CMK (cell line): ENCODE measurements around the gene ASAH2.
"Not testable (repeated sequence)": the region's sequence is repeated elsewhere in the genome, so short reads cannot be mapped to it uniquely, and the experiment has no call there.

Source experiments
- DNase-seq: peaks from one replicate; pipeline ENCODE4 v3.0.0-alpha.2; 2010; ENCODE audit warnings: low read depth

ASAH2 gene

DNA sequence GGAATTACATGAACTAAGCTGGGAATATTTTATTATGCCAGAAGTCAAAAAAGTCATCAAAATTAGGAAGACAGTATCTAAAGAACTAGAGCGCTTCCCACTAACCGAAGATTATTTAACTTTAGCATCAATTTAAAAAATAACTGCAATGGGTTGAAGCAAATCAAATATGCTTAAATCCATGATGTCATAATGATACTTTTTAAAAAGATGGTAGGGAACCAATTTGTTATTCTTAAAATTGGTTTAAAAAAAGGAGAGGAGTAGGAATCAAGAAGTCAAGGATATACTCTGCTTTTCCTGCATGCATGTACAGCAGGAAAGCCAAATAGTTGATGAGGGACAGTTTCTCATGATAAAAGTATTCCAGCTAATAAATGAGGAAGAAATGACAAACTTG lies 3.2 kb upstream of the ASAH2 start:
- DNase-seq = no peak

DNA sequence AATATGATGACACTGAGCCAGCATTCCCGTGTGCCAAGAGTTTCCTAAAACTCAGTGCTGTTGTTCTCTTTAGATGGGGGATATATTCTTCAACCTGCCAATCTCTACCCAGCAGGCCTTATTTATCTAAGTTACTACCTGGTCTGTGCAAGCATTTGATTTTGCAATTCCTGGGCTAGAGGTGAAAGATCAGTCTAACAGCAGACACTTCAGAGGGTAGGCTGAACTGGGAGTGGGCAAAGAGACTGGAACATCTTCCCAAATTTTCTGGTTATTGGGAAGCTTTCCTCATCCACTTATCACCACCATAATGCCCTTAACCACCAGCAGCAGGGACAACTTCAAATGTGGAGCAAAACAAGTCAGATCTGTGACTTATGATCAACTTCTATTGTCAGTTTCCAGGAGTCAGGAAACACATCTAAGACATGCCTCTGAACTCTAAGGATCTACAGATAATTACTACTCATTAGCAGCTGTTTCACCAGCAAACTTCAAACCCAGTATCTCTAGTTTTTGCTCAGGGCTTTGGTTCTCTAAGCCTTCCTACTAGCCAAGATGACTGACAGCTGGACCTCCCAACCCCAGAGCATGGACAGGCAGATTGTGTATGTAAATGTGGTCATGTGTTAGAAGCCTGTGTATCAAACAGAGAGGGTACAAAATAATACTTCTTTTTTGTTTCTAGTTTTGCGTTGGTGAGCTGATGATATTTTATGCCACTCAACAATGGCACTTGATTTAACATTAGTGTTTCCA lies 1.0 kb downstream of the ASAH2 start:
- DNase-seq = no peak

DNA sequence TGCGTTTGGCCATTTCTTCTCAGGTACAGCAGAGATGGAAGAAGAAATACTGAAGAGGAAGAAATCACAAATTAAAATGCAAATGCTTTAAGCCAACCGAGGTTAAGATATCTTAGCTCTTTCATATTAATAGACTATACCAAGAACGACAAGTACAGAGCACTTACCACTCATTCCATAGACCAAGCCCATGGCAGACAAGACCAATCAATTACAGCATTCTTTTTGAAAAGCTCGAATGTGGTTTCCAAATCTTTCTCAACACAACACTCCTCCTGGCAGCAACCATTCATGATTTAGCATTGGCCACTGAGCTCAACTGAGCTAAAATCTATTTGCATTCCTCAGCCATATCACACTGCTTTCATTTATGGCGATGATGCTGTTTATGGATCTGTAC lies 2.7 kb downstream of the ASAH2 start:
- DNase-seq = no peak

DNA sequence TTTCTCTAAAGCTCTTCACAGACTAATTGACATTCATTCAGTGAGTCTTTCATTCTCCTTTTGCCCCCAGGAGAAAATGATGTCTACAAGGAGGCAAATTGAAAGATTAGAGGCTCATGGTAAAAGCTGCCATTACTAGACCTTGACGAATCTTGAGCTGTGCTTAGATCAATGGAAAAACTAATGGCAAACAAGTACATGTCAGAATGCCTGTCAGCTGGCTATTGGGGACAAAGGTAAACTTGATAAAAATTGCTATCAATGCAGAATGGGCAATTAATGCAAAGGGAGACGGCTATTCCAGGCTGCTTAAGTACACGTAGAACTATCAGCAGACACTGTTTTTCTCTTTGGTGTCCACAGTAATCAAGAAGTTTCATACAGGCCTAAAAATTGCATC lies 3.3 kb downstream of the ASAH2 start:
- no peak for DNase-seq

DNA sequence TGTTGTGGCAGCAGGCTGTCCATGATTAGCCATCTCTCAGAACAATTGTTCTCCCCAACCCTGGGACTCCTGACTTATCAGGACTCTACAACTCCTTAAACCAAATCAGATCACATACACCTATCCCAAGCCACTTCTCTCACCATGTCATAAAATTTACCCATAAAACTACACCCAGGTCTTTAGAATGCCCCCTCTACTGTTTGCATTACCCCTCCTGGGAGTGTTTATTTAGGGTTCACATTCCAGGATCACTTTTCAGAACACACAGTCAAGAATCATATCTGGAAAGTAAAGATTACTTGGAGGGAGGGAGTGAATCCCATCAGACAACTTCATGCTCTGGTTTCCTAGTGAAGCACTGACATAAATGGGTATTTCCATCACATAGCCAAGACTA lies 7.1 kb downstream of the ASAH2 start:
- no peak for DNase-seq

DNA sequence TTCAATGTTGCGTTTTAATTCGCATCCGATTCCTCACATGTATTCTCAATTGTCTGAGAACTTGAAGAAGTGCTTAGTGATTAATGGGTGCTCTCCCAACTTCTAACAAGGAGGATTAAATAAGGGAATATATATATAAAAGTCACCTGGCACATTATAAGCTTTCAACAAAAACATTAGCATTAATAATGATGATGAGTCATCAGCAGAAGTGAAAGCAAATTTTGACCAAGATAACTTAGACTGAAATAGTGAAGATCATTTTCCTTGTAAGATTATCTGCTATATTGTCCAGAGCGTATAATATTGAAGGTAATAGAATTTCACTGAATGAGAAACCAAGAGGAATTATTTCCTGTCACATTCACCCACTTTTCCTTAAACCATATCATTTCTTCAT lies 8.5 kb downstream of the ASAH2 start:
- no peak for DNase-seq

DNA sequence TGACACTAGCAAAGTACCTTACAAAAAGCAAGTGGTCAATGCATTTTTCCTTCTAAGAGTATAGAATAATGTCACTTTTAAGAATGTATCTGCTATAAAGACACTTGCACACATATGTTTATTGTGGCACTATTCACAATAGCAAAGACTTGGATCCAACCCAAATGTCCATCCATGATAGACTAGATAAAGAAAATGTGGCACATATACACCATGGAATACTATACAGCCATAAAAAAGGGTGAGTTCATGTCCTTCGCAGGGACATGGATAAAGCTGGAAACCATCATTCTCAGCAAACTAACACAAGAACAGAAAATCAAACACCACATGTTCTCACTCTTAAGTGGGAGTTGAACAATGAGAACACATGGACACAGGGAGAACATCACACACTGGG lies 9.8 kb downstream of the ASAH2 start:
- not testable (repeated sequence) for DNase-seq

DNA sequence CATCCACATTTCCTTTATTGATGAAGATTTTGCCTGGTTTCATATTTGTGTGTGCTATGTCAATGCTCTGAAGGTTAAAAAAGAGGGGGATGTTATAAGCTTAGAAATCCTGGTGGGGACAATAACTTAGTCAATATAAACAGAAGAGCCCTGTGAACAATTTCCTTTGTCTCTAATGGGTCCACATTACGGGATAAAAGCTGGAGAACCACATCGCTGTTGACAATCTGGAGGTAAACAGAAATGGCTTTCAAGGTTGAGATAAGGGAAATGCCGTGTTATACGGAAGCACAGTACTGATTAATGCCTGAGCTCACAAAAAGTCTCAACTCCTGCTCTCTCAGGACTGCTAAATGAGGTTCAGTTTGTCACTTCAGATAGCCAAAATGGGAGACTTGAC lies 16.8 kb downstream of the ASAH2 start:
- DNase-seq = no peak

DNA sequence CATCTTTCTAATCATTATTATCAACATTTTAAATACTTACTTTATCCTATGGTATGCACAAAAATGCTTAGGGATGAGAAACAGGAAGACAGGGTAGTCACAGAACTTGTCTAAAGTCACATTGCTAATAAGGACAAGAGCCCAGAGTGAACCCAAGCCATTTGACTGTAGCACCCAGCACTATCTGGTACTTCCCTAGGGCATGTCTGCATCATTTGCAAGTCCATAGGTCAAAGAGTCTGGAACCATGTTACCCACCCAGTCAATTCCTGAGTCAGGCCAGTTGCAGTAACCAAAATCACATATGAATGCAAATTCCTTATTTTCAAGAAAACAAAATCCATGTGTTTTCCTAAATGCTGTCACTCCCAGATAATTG lies 19.1 kb downstream of the ASAH2 start:
- no peak for DNase-seq

DNA sequence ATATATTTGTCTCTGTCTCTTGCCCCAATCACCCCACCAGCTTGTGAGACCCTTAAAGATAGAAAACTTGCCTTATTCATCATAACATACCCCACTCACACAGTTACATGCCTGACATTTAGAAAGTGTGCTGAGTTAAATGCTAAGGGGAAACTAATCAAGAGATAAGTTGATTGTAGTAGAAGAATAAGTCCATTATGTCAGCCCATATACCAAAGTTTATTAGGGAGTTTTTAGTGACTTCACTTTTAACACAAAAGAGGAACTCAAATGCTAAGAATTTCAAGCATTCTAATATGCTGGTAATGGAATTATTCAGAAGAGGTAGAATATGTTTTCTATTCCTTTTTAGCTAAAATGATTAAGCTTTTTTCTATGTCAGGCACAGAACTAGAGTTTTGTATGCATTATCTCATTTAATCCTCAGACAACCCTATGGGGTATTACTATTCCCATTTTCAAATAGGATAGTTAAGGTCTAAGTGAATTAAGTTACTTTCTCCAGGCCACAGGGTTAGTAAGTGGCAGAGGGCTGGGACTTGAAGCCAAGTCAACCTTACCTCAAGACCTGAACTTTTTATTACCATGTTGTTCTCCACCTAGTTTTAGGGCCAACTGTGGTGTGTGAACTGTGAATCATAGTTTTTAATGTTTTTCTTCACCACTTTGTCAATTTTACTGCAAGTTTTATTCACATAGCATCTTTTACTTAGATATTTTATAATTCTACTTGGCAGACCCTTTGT lies 19.6 kb downstream of the ASAH2 start:
- DNase-seq = no peak

DNA sequence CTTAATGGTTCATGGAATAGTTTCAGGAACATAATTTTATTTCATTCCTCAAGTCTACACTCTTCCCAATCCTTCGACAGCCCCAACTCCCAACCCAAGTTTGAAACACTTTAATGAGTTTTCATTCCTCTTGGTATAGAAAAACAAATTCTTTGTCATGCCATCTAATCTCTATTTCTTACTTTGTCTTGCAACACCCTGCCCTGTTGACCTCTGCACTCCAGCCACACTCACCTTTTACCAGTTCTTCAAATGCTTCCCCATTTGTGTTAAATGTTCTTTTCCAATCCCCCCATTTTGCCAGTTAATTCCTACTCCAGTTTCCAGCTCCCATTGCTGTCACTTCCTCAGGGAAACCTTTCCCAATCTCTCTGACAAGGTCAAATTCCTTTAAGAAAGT lies 21.9 kb downstream of the ASAH2 start:
- DNase-seq = no peak

DNA sequence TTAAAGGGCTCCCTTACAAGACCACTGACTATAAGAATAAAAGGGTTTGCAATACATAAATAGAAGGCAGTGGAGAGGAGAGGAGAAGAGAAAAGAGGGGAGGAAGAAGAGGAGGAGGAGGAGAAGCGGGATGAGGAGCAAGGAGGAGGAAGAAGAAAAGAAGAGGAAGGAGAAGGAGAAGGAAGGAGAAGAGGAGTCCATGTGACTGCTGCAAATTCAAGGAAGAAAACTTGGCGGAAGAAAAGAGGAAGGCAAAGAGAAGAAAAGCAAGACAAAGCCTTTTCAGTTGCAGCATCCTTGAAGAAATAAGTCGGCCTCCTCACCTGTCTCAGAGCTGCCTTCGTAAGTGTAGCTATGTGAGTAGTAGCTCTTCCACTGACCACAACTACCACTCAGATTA lies 22.6 kb downstream of the ASAH2 start:
- DNase-seq = no peak

DNA sequence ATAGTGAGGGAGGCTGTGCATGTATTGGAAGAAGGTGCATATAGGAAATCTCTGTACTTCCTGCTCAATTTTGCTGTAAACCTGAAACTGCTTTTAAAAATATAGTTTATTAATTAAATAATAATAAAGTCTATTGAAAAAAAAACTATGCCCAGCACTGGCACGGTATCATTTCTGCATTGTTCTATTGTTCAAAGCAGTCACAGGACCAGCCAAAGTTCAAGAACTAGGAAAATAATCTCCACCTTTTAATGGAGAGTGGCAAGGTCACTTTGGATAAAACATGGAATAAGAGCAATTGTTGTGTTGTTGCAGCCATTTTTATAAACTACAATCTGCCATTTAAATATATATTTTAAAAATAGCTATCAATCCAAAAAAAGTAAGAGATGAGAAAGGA lies 24.7 kb downstream of the ASAH2 start:
- no peak for DNase-seq

DNA sequence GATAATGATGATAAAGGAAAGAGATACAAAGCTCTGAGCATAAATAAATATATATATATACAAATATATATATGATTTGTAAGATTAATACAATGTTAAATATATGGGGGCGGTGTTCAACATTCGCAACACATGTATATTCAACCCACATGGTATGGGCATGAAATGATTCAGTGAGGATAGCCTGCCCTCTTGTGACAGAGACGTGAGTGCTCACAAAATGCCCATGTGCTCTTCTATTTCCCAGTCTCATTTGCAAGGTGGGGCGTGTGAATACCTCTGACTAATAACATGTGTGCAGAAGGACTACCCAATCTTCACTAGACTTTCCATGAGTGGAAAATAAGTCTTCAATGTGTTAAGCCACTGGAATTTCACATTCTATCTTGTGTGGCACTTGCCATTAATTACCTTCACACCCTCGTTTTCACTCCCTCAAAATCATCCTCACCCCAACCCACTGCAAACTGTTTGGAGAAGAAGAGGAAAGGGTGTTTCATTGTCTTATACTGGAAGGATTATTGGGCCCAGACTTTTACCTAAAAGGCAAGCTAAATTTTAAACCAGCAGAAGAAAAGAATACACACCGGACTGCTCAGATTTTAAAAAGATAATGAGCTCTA lies 26.9 kb downstream of the ASAH2 start:
- DNase-seq = no peak

DNA sequence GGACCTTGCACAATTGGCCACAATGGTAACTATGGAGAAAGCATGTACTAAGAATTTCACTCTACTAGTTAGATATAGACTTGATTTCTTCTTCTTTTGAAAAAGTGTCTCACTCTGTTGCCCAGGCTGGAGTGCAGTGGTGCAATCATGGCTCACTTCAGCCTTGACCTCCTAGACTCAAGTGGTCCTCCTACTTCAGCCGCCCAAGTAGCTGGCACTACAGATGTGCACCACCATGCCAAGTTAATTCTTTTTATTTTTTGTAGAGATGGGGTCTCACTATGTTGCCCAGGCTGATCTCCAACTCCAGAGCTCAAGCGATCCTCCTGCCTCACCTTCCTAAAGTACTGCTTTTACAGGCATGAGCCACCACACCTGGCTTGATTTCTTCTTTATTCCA lies 29.1 kb downstream of the ASAH2 start:
- DNase-seq = no peak

DNA sequence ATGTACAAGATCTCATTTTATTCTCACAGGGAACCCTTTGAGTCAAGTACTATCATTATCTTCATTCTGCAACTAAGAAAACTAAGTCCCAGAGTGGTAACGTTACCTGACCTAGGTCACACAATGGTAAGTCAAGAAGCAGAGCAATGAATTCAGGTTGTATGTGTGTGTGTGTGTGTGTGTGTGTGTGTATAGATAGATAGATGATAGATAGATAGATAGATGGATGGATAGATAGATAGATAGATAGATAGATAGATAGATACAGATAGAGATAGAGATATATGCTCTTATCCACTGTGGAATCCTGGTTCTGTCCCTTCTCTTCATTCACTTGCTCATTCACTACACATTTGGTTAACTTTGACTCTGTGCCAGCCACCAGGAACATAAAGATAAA lies 29.8 kb downstream of the ASAH2 start:
- no peak for DNase-seq

DNA sequence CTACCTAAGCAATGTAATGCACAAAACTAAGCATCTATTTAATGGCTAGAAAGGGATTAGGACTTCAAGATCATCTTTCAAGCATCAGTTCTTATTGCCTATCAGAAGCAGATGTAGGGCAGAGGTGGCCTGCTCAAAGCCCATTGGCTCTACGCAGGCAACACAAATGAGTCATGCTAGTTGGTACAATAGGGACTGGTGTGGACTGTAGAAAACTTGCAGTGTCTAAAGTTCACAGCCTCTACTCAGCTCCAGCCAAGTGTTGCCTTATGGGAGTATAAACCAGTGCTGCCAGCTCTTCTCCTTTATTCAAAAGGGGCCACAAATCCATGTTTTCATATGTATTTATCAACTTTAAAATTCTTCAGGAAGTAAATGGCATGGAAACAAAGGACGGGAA lies 31.7 kb downstream of the ASAH2 start:
- DNase-seq = no peak

DNA sequence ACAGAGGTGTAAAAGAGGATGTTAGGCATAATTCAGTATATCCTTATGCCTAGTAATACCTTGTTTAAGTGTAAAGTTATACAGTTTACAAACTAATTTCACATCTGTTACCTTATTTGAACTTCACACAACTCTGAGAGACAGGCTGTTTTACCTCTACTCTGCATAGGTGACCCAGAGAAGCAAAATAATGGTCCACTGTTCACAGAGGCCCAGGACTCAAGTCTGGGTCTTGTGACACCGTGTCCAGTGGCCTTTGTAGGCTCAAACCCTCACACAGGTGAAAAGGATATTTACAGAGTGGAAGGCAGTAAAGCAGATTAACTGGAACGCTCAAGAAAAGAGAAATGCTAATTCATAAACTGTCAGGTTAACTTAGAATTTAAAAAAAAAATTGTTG lies 32.1 kb downstream of the ASAH2 start:
- DNase-seq = no peak

DNA sequence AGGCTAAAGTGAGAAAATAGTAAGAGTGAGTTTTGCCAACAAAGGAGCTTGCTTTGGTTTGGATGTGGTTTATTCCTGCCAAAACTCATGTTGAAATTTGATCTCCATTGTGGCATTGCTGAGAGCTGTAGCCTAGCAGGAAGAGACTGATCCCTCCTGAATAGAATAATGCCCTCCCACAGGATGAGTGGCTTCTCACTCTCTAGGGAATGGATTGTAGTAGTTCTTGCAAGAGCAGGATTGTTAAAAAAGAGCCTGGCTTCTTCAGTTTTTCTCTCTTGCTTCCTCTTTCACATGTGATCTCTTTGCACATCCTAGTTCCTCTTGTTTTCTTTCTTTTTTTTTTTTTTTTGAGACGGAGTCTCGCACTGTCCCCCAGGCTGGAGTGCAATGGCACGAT lies 34.4 kb downstream of the ASAH2 start:
- DNase-seq = no peak

DNA sequence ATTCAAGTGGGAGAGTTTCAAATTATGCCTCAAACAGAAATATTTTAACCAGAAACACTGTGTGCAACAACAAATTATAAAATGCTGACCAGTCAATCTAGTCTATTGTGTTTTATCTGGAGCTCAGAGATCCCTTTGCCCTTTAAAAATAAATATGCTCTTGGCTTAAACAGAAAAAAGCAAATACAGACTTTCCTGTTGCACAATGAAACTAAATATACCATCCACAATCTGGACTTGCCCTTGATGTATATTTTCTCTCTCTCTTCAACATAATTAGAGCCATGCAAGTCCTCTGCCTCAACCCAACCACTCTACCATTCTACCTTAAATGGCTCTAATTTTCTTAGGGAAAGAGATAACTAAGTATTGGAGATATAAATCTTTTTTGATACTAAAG lies 34.9 kb downstream of the ASAH2 start:
- no peak for DNase-seq

DNA sequence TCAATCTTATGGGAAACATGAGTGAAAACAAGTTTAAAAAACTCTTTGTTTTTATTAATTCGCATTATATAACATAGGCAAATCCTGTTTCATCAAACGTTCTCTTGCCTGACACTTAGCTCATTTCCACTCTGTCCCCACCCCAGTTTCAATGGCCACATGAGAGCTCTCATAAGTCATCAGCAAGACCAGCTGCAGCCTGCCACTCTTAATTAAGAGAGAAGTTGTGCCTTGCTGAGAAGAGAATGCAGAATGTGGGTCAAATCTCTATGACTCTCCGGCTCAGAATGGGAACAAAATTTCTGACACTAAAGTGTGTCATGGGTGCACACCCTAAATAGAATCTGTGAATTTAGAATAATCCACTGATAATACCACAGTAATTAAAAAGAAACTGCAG lies 39.6 kb downstream of the ASAH2 start:
- no peak for DNase-seq

DNA sequence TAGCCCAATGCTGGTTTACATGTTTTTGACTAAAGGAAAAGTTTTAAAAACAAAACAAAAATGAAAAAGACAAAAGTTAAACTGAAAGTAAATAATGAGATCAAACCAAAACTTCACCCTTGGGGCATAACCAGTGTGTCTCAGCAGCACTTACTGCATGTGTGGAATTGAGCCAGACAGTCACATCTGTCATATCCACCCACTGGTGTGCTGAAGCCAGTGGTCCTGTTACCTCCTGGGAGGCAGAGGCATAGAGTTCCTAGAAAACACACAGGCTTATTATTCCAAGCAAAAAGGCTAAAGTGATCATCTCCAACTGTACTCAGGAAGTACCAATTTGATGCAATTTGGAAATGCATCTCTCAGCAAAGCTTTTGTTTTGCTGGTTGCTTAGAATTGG lies 40.4 kb downstream of the ASAH2 start:
- DNase-seq = no peak
